ENCODE measurements around the gene FLNB. TPM values are rescaled to one million over a fixed set of nuclear protein-coding genes. Genes with fewer than 3 reads are reported as not detected.

The FLNB gene
- total RNA-seq, 2 donors from 2014 or later = 37.6 to 59.6 TPM

DNA sequence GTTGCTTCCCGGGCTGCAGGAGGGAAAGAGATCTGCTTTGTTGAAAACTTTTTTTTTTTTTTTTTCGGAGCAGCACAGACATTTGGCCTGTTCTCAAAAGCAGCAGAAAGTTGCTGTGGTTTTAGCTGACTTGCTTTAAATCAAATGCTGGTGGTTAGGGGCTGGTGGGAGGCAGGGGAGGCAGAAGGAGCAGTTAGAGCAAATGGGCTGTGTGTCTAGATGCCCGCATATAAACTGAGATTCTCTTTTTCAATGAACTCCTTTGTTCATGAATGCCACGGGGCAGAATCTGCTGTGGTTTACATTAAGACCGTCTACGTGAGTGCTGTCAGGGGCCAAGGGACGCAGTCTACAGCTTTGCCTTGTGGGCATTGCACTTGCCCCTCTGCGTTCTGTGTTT lies 95.9 kb downstream of the FLNB start:
- TF ChIP-seq, protein P1, sequence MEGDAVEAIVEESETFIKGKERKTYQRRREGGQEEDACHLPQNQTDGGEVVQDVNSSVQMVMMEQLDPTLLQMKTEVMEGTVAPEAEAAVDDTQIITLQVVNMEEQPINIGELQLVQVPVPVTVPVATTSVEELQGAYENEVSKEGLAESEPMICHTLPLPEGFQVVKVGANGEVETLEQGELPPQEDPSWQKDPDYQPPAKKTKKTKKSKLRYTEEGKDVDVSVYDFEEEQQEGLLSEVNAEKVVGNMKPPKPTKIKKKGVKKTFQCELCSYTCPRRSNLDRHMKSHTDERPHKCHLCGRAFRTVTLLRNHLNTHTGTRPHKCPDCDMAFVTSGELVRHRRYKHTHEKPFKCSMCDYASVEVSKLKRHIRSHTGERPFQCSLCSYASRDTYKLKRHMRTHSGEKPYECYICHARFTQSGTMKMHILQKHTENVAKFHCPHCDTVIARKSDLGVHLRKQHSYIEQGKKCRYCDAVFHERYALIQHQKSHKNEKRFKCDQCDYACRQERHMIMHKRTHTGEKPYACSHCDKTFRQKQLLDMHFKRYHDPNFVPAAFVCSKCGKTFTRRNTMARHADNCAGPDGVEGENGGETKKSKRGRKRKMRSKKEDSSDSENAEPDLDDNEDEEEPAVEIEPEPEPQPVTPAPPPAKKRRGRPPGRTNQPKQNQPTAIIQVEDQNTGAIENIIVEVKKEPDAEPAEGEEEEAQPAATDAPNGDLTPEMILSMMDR (IDR thresholded peaks at IDR 0.05) = no peak
- Histone ChIP-seq H3K27me3 (no peaks in the 10 kb centered on the region), H3K27ac (no peak overlapping the region), H3K4me1 (no peaks in the 10 kb centered on the region), H3K4me3 (no peak overlapping the region), H3K36me3 (peaks cover 81% of the 10 kb centered on the region), H3K9me3 (no peaks in the 10 kb centered on the region)
- DNase-seq (ENCODE audit: low spot score) = no peak

DNA sequence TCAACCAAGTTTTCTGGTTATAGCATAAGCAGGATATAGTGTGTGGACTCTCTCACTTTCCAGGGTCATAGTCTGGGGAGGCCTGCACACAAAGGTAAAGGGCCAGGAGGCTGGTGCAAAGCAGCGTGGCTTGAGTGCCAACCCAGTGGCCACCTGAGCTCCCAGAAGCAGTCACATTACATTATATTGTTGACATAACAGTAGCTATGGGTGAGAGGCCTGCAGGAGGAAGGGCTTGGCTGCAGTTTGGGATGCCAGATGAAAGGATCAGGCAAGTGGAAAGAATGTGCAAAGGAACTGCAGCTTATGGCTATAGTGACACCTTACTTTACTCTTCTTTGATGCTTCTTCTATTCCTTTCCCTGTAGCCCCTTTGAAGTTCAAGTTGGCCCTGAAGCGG lies 96.5 kb downstream of the FLNB start:
- H3K4me3 ChIP-seq = no peak overlapping the region
- DNase-seq (ENCODE audit: low spot score) = no peak
- no peaks in the 10 kb centered on the region for H3K27me3 ChIP-seq
- H3K4me1 ChIP-seq = no peaks in the 10 kb centered on the region
- no peak overlapping the region for H3K27ac ChIP-seq
- H3K9me3 ChIP-seq = no peaks in the 10 kb centered on the region
- peaks cover 82% of the 10 kb centered on the region for H3K36me3 ChIP-seq
- TF ChIP-seq, protein P1 (IDR thresholded peaks at IDR 0.05) = no peak

DNA sequence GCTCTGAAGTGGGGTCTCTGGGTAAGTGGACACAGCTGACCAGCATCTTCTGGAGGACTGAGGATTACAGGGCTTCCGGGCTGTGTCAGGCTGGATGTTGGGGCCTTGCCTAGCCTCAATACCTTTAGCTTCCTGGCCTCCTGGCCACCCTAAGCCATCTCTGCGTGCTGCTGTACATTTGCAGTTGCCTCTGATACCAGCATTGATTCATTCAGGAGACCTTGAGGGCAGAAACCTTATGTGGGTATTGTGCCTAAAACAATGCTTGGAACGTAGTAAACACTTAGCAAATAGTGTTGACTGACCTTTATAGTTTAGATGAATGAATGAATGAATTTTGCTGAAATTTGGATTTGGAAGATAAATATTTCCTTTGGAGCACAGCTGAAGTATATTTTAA lies 97.0 kb downstream of the FLNB start:
- TF ChIP-seq, protein P1 (IDR thresholded peaks at IDR 0.05) = no peak
- Histone ChIP-seq H3K9me3 (no peaks in the 10 kb centered on the region), H3K27ac (no peak overlapping the region), H3K4me1 (no peaks in the 10 kb centered on the region), H3K36me3 (peaks cover 87% of the 10 kb centered on the region), H3K27me3 (no peaks in the 10 kb centered on the region), H3K4me3 (no peak overlapping the region)
- no peak for DNase-seq (ENCODE audit: low spot score)

DNA sequence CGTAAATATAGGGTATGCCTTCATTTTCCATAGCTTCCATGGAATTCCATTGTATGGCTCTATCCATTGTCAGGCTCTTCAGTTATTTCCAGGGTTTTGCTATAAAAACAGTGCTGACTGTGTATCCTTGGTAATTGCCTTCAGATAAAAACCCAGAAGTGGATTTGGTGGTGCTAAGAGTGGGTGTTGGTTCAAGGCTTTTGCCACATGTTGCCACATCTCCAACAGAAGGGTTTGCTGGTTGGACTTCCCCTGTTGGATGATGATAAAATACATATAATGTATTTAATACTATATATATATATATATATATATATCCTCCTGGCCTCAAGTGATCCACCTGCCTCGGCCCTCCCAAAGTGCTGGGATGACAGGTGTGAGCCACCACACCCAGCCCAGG lies 97.8 kb downstream of the FLNB start:
- Histone ChIP-seq H3K9me3 (no peaks in the 10 kb centered on the region), H3K27ac (no peak overlapping the region), H3K4me3 (no peak overlapping the region), H3K36me3 (peaks cover 89% of the 10 kb centered on the region), H3K4me1 (no peaks in the 10 kb centered on the region), H3K27me3 (no peaks in the 10 kb centered on the region)
- no peak for DNase-seq (ENCODE audit: low spot score)
- TF ChIP-seq, protein P1 (IDR thresholded peaks at IDR 0.05) = no peak

DNA sequence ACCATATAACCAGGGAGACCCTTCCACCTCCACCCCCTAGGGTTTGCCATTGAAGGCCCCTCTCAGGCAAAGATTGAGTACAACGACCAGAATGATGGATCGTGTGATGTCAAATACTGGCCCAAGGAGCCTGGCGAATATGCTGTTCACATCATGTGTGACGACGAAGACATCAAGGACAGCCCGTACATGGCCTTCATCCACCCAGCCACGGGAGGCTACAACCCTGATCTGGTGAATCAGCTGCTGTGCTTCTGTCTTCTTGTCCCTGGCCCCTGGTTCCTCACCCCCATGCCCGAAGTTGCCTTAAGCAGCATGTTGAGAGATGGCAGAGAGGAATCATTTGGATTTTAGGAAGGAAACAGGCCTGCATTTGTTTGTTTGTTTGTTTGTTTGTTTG lies 98.4 kb downstream of the FLNB start:
- peaks cover 85% of the 10 kb centered on the region for H3K36me3 ChIP-seq

DNA sequence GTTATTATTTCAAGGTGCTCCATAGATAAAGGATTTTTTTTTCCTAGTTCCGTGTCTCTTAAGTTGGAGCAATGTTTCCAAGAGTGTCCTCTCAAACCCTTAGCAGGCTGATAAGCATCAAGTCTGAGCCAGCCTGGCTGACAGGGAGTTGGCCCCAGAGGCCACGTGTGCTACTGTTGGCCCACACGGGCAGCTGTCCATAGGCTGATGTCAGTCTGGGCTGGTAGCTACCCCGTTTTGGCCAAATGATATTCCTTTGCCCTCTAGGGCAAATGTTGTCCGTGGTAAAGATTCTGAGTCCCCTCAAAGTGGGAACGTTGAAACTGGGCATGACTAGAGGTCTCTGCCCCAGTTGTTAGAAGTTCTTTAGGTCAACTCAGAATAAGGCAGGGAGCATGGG lies 99.4 kb downstream of the FLNB start:
- TF ChIP-seq, protein P1 (IDR thresholded peaks at IDR 0.05) = no peak

More for the DNA sequence above, 98.4 kb downstream of the FLNB start:
- DNase-seq (ENCODE audit: low spot score) = no peak
- Histone ChIP-seq H3K4me1 (no peaks in the 10 kb centered on the region), H3K27me3 (no peaks in the 10 kb centered on the region), H3K4me3 (no peak overlapping the region), H3K27ac (no peak overlapping the region), H3K9me3 (no peaks in the 10 kb centered on the region)
- TF ChIP-seq, protein P1 (IDR thresholded peaks at IDR 0.05) = no peak

More for the DNA sequence above, 99.4 kb downstream of the FLNB start:
- DNase-seq (ENCODE audit: low spot score) = no peak
- Histone ChIP-seq H3K9me3 (no peaks in the 10 kb centered on the region), H3K4me3 (no peak overlapping the region), H3K27me3 (no peaks in the 10 kb centered on the region), H3K4me1 (no peaks in the 10 kb centered on the region), H3K27ac (no peak overlapping the region), H3K36me3 (peaks cover 85% of the 10 kb centered on the region)

All from right atrium auricular region (tissue), 2 donors.